ENCODE data around the gene SKAP1.
"Not testable (repeated sequence)": the region's sequence is repeated elsewhere in the genome, so short reads cannot be mapped to it uniquely, and the experiment has no call there.

The SKAP1 gene

GRCh38 chr17:48412841-48413240, 17.2 kb downstream of the SKAP1 start:
- peak; percentile 20 for DNase-seq (ENCODE audit: low spot score)

GRCh38 chr17:48410821-48411220, 19.2 kb downstream of the SKAP1 start:
- not testable (repeated sequence) for DNase-seq (ENCODE audit: low spot score)

- DNase-seq (ENCODE audit: low spot score) = no peak
Measured at GRCh38 chr17:48409607-48410006, 20.4 kb downstream of the SKAP1 start.

- no peak for DNase-seq (ENCODE audit: low spot score)
Measured at GRCh38 chr17:48406936-48407567, 23.0 kb downstream of the SKAP1 start.

GRCh38 chr17:48394821-48395220, 35.2 kb downstream of the SKAP1 start:
- DNase-seq (ENCODE audit: low spot score) = no peak

GRCh38 chr17:48393283-48393682, 36.7 kb downstream of the SKAP1 start:
- no peak for DNase-seq (ENCODE audit: low spot score)

- DNase-seq (ENCODE audit: low spot score) = no peak
Measured at GRCh38 chr17:48392857-48393256, 37.2 kb downstream of the SKAP1 start.

GRCh38 chr17:48391444-48391843, 38.6 kb downstream of the SKAP1 start:
- no peak for DNase-seq (ENCODE audit: low spot score)

GRCh38 chr17:48389903-48390302, 40.1 kb downstream of the SKAP1 start:
- DNase-seq (ENCODE audit: low spot score) = no peak

GRCh38 chr17:48388955-48389743, 40.9 kb downstream of the SKAP1 start:
- DNase-seq (ENCODE audit: low spot score) = no peak

- DNase-seq (ENCODE audit: low spot score) = no peak
Measured at GRCh38 chr17:48386826-48387225, 43.2 kb downstream of the SKAP1 start.

GRCh38 chr17:48385319-48385718, 44.7 kb downstream of the SKAP1 start:
- DNase-seq (ENCODE audit: low spot score) = no peak

- DNase-seq (ENCODE audit: low spot score) = no peak
Measured at GRCh38 chr17:48384164-48384563, 45.9 kb downstream of the SKAP1 start.

- DNase-seq (ENCODE audit: low spot score) = no peak
Measured at GRCh38 chr17:48382989-48383388, 47.0 kb downstream of the SKAP1 start.

GRCh38 chr17:48378708-48379392, 51.2 kb downstream of the SKAP1 start:
- DNase-seq (ENCODE audit: low spot score) = no peak

- no peak for DNase-seq (ENCODE audit: low spot score)
Measured at GRCh38 chr17:48378238-48378637, 51.8 kb downstream of the SKAP1 start.

GRCh38 chr17:48376682-48377325, 53.2 kb downstream of the SKAP1 start:
- DNase-seq (ENCODE audit: low spot score) = no peak

- no peak for DNase-seq (ENCODE audit: low spot score)
Measured at GRCh38 chr17:48375356-48375755, 54.7 kb downstream of the SKAP1 start.

GRCh38 chr17:48374650-48375230, 55.3 kb downstream of the SKAP1 start:
- peak; percentile 46 for DNase-seq (ENCODE audit: low spot score)

- no peak for DNase-seq (ENCODE audit: low spot score)
Measured at GRCh38 chr17:48373883-48374282, 56.1 kb downstream of the SKAP1 start.

GRCh38 chr17:48373130-48373830, 56.7 kb downstream of the SKAP1 start:
- no peak for DNase-seq (ENCODE audit: low spot score)

GRCh38 chr17:48368967-48369366, 61.0 kb downstream of the SKAP1 start:
- DNase-seq (ENCODE audit: low spot score) = not testable (repeated sequence)

Measured in CD4-positive, alpha-beta T cell treated with Interleukin-2 at 100 ng/mL for 4 hours (primary cell).